HepG2 (cell line): ENCODE measurements around the gene KIAA1328. TPM values are rescaled to one million over a fixed set of nuclear protein-coding genes. Genes with fewer than 3 reads are reported as not detected.

Source experiments
- ATAC-seq: fragments of 200-7000 bp; cut with Tn5 transposase; 3 replicates; pipeline ENCODE4 v1.9.1; 2020; ENCODE audit warnings: mild to moderate bottlenecking, moderate library complexity
- BruUV-seq: library from RNA; stranded (reverse); fragments of 400-500 nt; replicated peaks from 2 replicates; lab custom pipeline; 2021; lab: Mats Ljungman, UMichigan
- CTCF ChIA-PET: fragments of 300-600 bp; formaldehyde crosslinking; extraction: SDS; loops from one replicate; lab custom pipeline; 2021; ENCODE audit warnings: low total read pairs, inconsistent platforms, low intra/inter-chr PET ratio; lab: Yijun Ruan, JAX
- POLR2A ChIA-PET: fragments of 350-600 bp; sonication (Branson Sonifier 250); formaldehyde crosslinking; loops from one replicate; lab custom pipeline; 2020; ENCODE audit warnings: antibody characterized with exemption, inconsistent platforms; lab: Yijun Ruan, JAX
- DNase-seq: peaks from one replicate; pipeline ENCODE4 v3.0.0-alpha.2; 2015; ENCODE audit warnings: low spot score
- FAIRE-seq: peaks from 3 replicates; lab custom pipeline; 2011; peaks lifted over from hg19 to GRCh38; lab: Jason Lieb, UNC
- H2AFZ ChIP-seq: one replicate; pipeline ENCODE4 v1.6.1; 2011; ENCODE audit warnings: low read length, inconsistent platforms
- H3K27ac ChIP-seq: fragments of 300-600 bp; 3 replicates; pipeline ENCODE4 v1.8.0; 2011; ENCODE audit warnings: mixed run types, mild to moderate bottlenecking, mixed read lengths, low read length, inconsistent platforms; ENCODE audit not compliant: insufficient read depth; ENCODE audit errors: extremely low read length
- H3K27me3 ChIP-seq, 2 experiments: fragments of 200-600 bp in 1 of 2; 2 replicates in 1 of 2; 3 replicates in 1 of 2; pipeline versions ENCODE4 v1.6.0 to v1.8.0; 2011; ENCODE audit warnings: low read length in 2 of 2, mild to moderate bottlenecking in 2 of 2, moderate library complexity in 2 of 2, inconsistent platforms in 1 of 2; ENCODE audit not compliant: insufficient read depth in 2 of 2, control insufficient read depth in 1 of 2
- H3K36me3 ChIP-seq, 2 experiments: fragments of 200-600 bp in 1 of 2; replicated peaks in 1 of 2; 2 replicates in 1 of 2; 3 replicates in 1 of 2; pipeline versions ENCODE4 v1.5.1 to v1.8.0; 2011; ENCODE audit warnings: low read length in 2 of 2, inconsistent platforms in 1 of 2; ENCODE audit not compliant: insufficient read depth in 2 of 2, control insufficient read depth in 1 of 2
- H3K4me1 ChIP-seq: 2 replicates; pipeline ENCODE4 v1.5.1; 2012; ENCODE audit warnings: low read length, inconsistent platforms; ENCODE audit not compliant: insufficient read depth
- H3K4me2 ChIP-seq: 2 replicates; pipeline ENCODE4 v1.6.0; 2011; ENCODE audit warnings: low read depth, low read length, inconsistent platforms
- H3K4me3 ChIP-seq, 3 experiments: fragments of 200-600 bp in 1 of 3; sonication (generic), shearing (Covaris generic) in 1 of 3; replicated peaks in 1 of 3; 2 replicates each; pipeline ENCODE4 v1.5.1; 2011 to 2016; ENCODE audit warnings: low read length in 3 of 3, inconsistent platforms in 2 of 3, low read depth in 2 of 3, mild to moderate bottlenecking in 2 of 3, control low read depth in 1 of 3, mixed read lengths in 1 of 3; ENCODE audit not compliant: insufficient read depth in 1 of 3
- H3K79me2 ChIP-seq: one replicate; pipeline ENCODE4 v1.6.1; 2011; ENCODE audit warnings: low read length, inconsistent platforms; ENCODE audit not compliant: insufficient read depth
- H3K9ac ChIP-seq: 2 replicates; pipeline ENCODE4 v1.6.0; 2011; ENCODE audit warnings: mild to moderate bottlenecking, low read depth, low read length, inconsistent platforms; ENCODE audit not compliant: insufficient read depth
- H3K9me3 ChIP-seq: 2 replicates; pipeline ENCODE4 v1.5.1; 2012; ENCODE audit warnings: mild to moderate bottlenecking, low read length
- H4K20me1 ChIP-seq: 2 replicates; pipeline ENCODE4 v1.6.0; 2011; ENCODE audit warnings: inconsistent platforms, mild to moderate bottlenecking, low read length, moderate library complexity; ENCODE audit not compliant: insufficient read depth
- ARID2 ChIP-seq: sonication (generic); formaldehyde crosslinking; IDR thresholded peaks from 2 replicates; pipeline ENCODE4 v1.8.1; 2022; ENCODE audit warnings: mild to moderate bottlenecking, missing genetic modification reagents, borderline replicate concordance
- CEBPB ChIP-seq: IDR thresholded peaks from 2 replicates; pipeline ENCODE4 v1.6.1; 2011; ENCODE audit warnings: low read depth, low read length, improper control_type of control experiment, borderline replicate concordance
- CEBPZ ChIP-seq: IDR thresholded peaks from 2 replicates; pipeline ENCODE4 v1.6.1; 2012; ENCODE audit warnings: low read length, improper control_type of control experiment
- ELF3 ChIP-seq: IDR thresholded peaks from 2 replicates; pipeline ENCODE4 v1.6.1; 2016; ENCODE audit warnings: missing genetic modification reagents, missing compliant biosample characterization
- GATA4 ChIP-seq: sonication (generic); IDR thresholded peaks from 2 replicates; pipeline ENCODE4 v1.6.1; 2016; ENCODE audit warnings: antibody characterized with exemption, low read depth, borderline replicate concordance
- PHF8 ChIP-seq: sonication (generic); formaldehyde crosslinking; IDR thresholded peaks from 2 replicates; pipeline ENCODE4 v1.5.0; 2020; ENCODE audit warnings: missing genetic modification reagents
- PREB ChIP-seq: sonication (generic); formaldehyde crosslinking; IDR thresholded peaks from 2 replicates; pipeline ENCODE4 v1.4.0; 2020; ENCODE audit warnings: missing genetic modification reagents
- SMYD3 ChIP-seq: sonication (generic); formaldehyde crosslinking; IDR thresholded peaks from 2 replicates; pipeline ENCODE4 v1.8.1; 2023; ENCODE audit warnings: mild to moderate bottlenecking, missing genetic modification reagents
- TBX2 ChIP-seq: sonication (generic); formaldehyde crosslinking; IDR thresholded peaks from 2 replicates; pipeline ENCODE4 v1.5.0; 2020; ENCODE audit warnings: missing genetic modification reagents, mild to moderate bottlenecking, borderline replicate concordance
- ZFP36L2 ChIP-seq: sonication (generic); formaldehyde crosslinking; IDR thresholded peaks from 2 replicates; pipeline ENCODE4 v1.4.0; 2020; ENCODE audit warnings: missing genetic modification reagents
- ZNF335 ChIP-seq: sonication (generic); formaldehyde crosslinking; IDR thresholded peaks from 2 replicates; pipeline ENCODE4 v1.4.0; 2020; ENCODE audit warnings: missing genetic modification reagents
- ZNF558 ChIP-seq: sonication (generic); formaldehyde crosslinking; IDR thresholded peaks from 2 replicates; pipeline ENCODE4 v1.9.0; 2022; ENCODE audit warnings: mild to moderate bottlenecking, missing genetic modification reagents, borderline replicate concordance
- ZXDC ChIP-seq: sonication (generic); formaldehyde crosslinking; IDR thresholded peaks from 2 replicates; pipeline ENCODE4 v1.5.0; 2020; ENCODE audit warnings: mild to moderate bottlenecking, missing genetic modification reagents
- WGBS: methylation state at CpG from one replicate; pipeline ENCODE4 v1.1.6; 2017; ENCODE audit warnings: low lambda C conversion rate; 5-methylcytosine and 5-hydroxymethylcytosine counted together
- in situ Hi-C: cut with HindIII; loops from 2 replicates; pipeline ENCODE4 v1.10.0; 2017; ENCODE audit warnings: low pct_unique_long_range_greater_than_20kb; ENCODE audit not compliant: extremely low pct_ligation_motif_present
- intact Hi-C: fragments of 100-400 bp; cut with micrococcal nuclease; formaldehyde crosslinking; loops from one replicate; pipeline ENCODE4 v1.10.0; 2022; ENCODE audit not compliant: unreplicated experiment
- polyA plus RNA-seq, 8 experiments: library from polyadenylated mRNA; depleted of rRNA in 3 of 8; stranded (reverse) in 7 of 8; unstranded in 1 of 8; fragments of >200 nt; fragmentation: Illumina TruSeq in 4 of 8; extraction: Trizol in 4 of 8; gene quantifications; 2 replicates each; pipeline versions ENCODE4 v1.2.1 to v1.2.3, GENCODE V29; 2011 to 2016; ENCODE audit warnings: low read depth in 4 of 8, missing spikeins in 1 of 8, mixed read lengths in 1 of 8; ENCODE audit not compliant: insufficient read depth in 1 of 8
- total RNA-seq, 5 experiments: library from RNA; depleted of rRNA; stranded (reverse); fragments of >200 nt; fragmentation: Illumina TruSeq; extraction: Trizol; gene quantifications; 2 replicates each; pipeline ENCODE4 v1.2.3, GENCODE V29; 2016; ENCODE audit warnings: low read depth in 1 of 5

KIAA1328 gene
- total and polyA plus RNA-seq, 2 of the 13 experiments (the other 11 are each of a cell fraction or from before 2014, with no cell fraction given): 4.1 to 6.0 TPM

GRCh38 chr18:37064187-37064586, 235.3 kb downstream of the KIAA1328 start:
- intact Hi-C loops (no loop called here), in situ Hi-C loops (no loop called here)
- no peak overlapping the region for H3K4me3 ChIP-seq
- H3K4me2 ChIP-seq: no peak overlapping the region
- no peaks in the 10 kb centered on the region for H3K4me1 ChIP-seq
- no peak overlapping the region for H3K27ac ChIP-seq
- no peak for DNase-seq
- H2AFZ ChIP-seq: no peak overlapping the region
- BruUV-seq: no TSS peak
- no peak for FAIRE-seq
- H3K36me3 ChIP-seq: no peaks in the 10 kb centered on the region
- no peak for ATAC-seq
- no peaks in the 10 kb centered on the region; a peak in 1 of 5 replicates for H3K27me3 ChIP-seq
- no peaks in the 10 kb centered on the region for H3K79me2 ChIP-seq
- WGBS: 96% methylated on average over 3 of the region's 3 CpGs
- peak; percentile 77; the same call in 1 of the 2 replicates for TF ChIP-seq CEBPB
- TF ChIP-seq ZNF558: no peak
- no peak overlapping the region for H3K9ac ChIP-seq
- no peaks in the 10 kb centered on the region for H4K20me1 ChIP-seq
- CTCF ChIA-PET: no interaction called here
- POLR2A ChIA-PET: no interaction called here
- no peaks in the 10 kb centered on the region for H3K9me3 ChIP-seq

- no peak for FAIRE-seq
- ChIA-PET CTCF (no interaction called here), POLR2A (no interaction called here)
- intact Hi-C loops (no loop called here), in situ Hi-C loops (no loop called here)
- Histone ChIP-seq H3K9ac (no peak overlapping the region), H3K4me2 (no peak overlapping the region), H3K27ac (no peak overlapping the region), H3K4me1 (no peaks in the 10 kb centered on the region), H3K27me3 (no peaks in the 10 kb centered on the region; a peak in 1 of 5 replicates), H2AFZ (no peak overlapping the region), H4K20me1 (no peaks in the 10 kb centered on the region), H3K79me2 (no peaks in the 10 kb centered on the region), H3K9me3 (no peaks in the 10 kb centered on the region), H3K36me3 (no peaks in the 10 kb centered on the region), H3K4me3 (no peak overlapping the region)
- no peak for DNase-seq
- BruUV-seq: no TSS peak
- ATAC-seq: no peak
- 91% methylated on average over 1 of the region's 1 CpG for WGBS
- TF ChIP-seq GATA4 (no peak), SMYD3 (CRISPR knock-in tag) (no peak), TBX2 (no peak), ELF3 (CRISPR knock-in tag) (no peak), ZXDC (CRISPR knock-in tag) (no peak), ZFP36L2 (CRISPR knock-in tag) (no peak), CEBPZ (no peak), ZNF335 (CRISPR knock-in tag) (no peak), PREB (CRISPR knock-in tag) (no peak), PHF8 (CRISPR knock-in tag) (no peak), ARID2 (no peak)
These were observed 236.3 kb downstream of the KIAA1328 start for GRCh38 chr18:37065254-37065653.
